ENCODE results near the gene TKTL1.

DNA sequence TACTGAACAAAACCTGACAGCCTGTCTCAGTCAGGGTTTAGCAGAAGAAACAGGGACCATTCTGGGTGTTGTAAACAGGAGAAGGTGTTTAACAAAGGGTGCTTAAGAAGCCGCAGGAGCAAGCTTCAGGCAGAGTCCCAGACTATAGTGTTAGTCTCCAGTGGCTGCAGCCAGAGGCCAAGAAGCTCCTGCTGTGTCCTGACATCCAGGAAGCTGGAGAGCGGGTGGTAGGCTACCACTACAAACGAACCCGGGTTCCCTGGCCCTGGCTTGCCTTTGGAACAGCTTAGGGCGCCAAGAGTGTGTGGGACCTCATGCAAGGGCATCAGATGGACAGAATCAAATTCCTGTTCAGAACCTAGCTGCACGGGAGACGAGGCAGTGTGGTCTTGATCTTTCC is 27.9 kb downstream of the TKTL1 start:
- TF ChIP-seq, protein P1, sequence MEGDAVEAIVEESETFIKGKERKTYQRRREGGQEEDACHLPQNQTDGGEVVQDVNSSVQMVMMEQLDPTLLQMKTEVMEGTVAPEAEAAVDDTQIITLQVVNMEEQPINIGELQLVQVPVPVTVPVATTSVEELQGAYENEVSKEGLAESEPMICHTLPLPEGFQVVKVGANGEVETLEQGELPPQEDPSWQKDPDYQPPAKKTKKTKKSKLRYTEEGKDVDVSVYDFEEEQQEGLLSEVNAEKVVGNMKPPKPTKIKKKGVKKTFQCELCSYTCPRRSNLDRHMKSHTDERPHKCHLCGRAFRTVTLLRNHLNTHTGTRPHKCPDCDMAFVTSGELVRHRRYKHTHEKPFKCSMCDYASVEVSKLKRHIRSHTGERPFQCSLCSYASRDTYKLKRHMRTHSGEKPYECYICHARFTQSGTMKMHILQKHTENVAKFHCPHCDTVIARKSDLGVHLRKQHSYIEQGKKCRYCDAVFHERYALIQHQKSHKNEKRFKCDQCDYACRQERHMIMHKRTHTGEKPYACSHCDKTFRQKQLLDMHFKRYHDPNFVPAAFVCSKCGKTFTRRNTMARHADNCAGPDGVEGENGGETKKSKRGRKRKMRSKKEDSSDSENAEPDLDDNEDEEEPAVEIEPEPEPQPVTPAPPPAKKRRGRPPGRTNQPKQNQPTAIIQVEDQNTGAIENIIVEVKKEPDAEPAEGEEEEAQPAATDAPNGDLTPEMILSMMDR (conservative IDR thresholded peaks at IDR 0.05; ENCODE audit: low read depth, low read length) = no peak
- TF ChIP-seq POLR2A (IDR thresholded peaks at IDR 0.05; ENCODE audit: low read depth, low read length) (no peak), FOS (IDR thresholded peaks at IDR 0.05; ENCODE audit: low read depth, low read length) (no peak), SMC3 (IDR thresholded peaks at IDR 0.05; ENCODE audit: low read depth, low read length) (no peak), BHLHE40 (IDR thresholded peaks at IDR 0.05; ENCODE audit: low read depth, low read length) (no peak), NFE2L2 (IDR thresholded peaks at IDR 0.05; ENCODE audit: low read depth, low read length) (no peak), RFX5 (IDR thresholded peaks at IDR 0.05; ENCODE audit: low read depth, low read length) (no peak), MAFK (IDR thresholded peaks at IDR 0.05; ENCODE audit: low read depth, low read length) (no peak), RAD21 (IDR thresholded peaks at IDR 0.05; ENCODE audit: low read length) (no peak)
- TF ChIP-seq, protein P2, sequence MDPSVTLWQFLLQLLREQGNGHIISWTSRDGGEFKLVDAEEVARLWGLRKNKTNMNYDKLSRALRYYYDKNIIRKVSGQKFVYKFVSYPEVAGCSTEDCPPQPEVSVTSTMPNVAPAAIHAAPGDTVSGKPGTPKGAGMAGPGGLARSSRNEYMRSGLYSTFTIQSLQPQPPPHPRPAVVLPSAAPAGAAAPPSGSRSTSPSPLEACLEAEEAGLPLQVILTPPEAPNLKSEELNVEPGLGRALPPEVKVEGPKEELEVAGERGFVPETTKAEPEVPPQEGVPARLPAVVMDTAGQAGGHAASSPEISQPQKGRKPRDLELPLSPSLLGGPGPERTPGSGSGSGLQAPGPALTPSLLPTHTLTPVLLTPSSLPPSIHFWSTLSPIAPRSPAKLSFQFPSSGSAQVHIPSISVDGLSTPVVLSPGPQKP (IDR thresholded peaks at IDR 0.05; ENCODE audit: borderline replicate concordance, low read depth, low read length) = no peak
- TF ChIP-seq, protein P3, sequence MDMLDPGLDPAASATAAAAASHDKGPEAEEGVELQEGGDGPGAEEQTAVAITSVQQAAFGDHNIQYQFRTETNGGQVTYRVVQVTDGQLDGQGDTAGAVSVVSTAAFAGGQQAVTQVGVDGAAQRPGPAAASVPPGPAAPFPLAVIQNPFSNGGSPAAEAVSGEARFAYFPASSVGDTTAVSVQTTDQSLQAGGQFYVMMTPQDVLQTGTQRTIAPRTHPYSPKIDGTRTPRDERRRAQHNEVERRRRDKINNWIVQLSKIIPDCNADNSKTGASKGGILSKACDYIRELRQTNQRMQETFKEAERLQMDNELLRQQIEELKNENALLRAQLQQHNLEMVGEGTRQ (IDR thresholded peaks at IDR 0.05; ENCODE audit: low read depth, low read length) = no peak
